ENCODE results near the gene RAD51B. TPM values are rescaled to one million over a fixed set of nuclear protein-coding genes. Genes with fewer than 3 reads are reported as not detected.

RAD51B gene
- total RNA-seq, 4 donors from 2014 or later, result 19.6 to 39.7 (median 25.4) TPM

DNA sequence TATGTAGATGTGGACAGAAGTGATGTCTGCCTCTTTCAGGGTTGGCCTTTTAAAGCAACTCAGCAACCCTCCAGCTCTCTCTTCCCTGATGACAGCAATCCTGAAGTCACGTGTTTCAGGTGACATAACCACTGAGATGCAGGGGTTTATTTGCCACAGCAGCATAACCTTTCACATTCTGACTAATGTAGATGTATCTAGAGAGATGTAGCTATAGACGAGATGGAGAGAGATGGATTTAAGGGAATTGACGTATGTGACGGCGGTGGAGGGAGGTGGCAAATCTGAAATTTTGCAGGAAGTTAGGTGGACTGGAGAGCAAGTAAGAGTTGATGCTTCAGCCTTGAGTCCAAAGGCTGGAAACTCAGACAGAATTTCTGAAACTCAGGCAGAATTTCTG is 847.3 kb downstream of the RAD51B start:
- DNase-seq (ENCODE audit: low spot score in 2 of 2), result no peak
- peaks cover 68% of the 10 kb centered on the region for H3K4me1 ChIP-seq
- H3K36me3 ChIP-seq, result no peaks in the 10 kb centered on the region
- H3K9me3 ChIP-seq, result no peaks in the 10 kb centered on the region
- no peak overlapping the region for H3K27ac ChIP-seq
- H3K4me3 ChIP-seq, result no peak overlapping the region
- no peaks in the 10 kb centered on the region for H3K27me3 ChIP-seq
- WGBS, result 95% methylated on average over 5 of the region's 5 CpGs
- TF ChIP-seq POLR2A (IDR thresholded peaks at IDR 0.05), result no peak
- no peak for TF ChIP-seq POLR2AphosphoS5 (IDR thresholded peaks at IDR 0.05)
- no peak for TF ChIP-seq EP300 (IDR thresholded peaks at IDR 0.05)
- TF ChIP-seq, protein P1, sequence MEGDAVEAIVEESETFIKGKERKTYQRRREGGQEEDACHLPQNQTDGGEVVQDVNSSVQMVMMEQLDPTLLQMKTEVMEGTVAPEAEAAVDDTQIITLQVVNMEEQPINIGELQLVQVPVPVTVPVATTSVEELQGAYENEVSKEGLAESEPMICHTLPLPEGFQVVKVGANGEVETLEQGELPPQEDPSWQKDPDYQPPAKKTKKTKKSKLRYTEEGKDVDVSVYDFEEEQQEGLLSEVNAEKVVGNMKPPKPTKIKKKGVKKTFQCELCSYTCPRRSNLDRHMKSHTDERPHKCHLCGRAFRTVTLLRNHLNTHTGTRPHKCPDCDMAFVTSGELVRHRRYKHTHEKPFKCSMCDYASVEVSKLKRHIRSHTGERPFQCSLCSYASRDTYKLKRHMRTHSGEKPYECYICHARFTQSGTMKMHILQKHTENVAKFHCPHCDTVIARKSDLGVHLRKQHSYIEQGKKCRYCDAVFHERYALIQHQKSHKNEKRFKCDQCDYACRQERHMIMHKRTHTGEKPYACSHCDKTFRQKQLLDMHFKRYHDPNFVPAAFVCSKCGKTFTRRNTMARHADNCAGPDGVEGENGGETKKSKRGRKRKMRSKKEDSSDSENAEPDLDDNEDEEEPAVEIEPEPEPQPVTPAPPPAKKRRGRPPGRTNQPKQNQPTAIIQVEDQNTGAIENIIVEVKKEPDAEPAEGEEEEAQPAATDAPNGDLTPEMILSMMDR (IDR thresholded peaks at IDR 0.05), result no peak

DNA sequence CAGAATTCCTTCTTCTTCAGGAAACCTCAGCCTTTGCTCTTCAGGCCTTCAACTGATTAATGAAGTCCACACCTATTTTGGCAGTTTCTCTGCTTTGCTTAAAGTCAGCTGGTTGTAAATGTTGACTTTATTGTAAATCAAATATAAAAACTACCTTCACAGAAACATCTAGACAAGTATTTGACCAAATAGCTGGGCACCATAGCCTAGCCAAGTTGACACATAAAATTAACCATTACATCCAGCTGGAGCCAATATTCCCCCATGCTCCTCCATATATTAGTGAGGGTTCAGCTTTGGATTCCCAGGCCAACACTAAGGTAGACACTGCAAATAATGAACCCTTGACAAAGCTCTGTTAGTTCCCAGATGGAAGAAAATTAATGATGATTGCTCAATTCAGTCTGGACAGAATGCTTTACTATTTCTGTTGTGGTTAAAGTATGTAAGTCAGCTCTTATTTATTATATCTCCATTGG is 847.8 kb downstream of the RAD51B start:
- no peaks in the 10 kb centered on the region for H3K9me3 ChIP-seq
- DNase-seq (ENCODE audit: low spot score in 2 of 2), result no peak
- H3K4me3 ChIP-seq, result no peak overlapping the region
- H3K27ac ChIP-seq, result no peak overlapping the region
- TF ChIP-seq POLR2A (IDR thresholded peaks at IDR 0.05) (no peak), POLR2AphosphoS5 (IDR thresholded peaks at IDR 0.05) (no peak), EP300 (IDR thresholded peaks at IDR 0.05) (no peak)
- TF ChIP-seq, protein P1 (IDR thresholded peaks at IDR 0.05), result no peak
- H3K4me1 ChIP-seq, result peaks cover 69% of the 10 kb centered on the region
- H3K27me3 ChIP-seq, result no peaks in the 10 kb centered on the region
- H3K36me3 ChIP-seq, result no peaks in the 10 kb centered on the region

DNA sequence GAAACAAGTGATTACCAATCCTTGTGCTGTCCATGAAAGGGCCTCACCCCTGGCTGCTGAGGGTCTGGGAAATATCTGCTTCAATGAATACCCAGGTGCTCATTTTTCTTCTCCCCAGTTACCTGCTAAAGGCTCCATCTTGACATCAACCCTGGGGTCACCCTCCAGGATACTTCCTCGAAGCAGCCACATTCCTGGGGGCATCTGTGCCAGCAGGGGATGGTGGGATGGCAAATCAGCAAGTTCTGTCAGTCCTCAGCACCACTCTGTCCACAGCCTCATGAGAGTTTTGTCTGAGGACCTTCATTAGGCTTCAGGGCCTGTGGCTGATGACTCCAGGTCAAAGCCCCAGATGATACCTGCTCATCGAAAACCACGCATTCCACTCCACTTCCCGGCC is 848.4 kb downstream of the RAD51B start:
- Histone ChIP-seq H3K27ac (no peak overlapping the region), H3K4me1 (peaks cover 76% of the 10 kb centered on the region), H3K27me3 (no peaks in the 10 kb centered on the region), H3K9me3 (no peaks in the 10 kb centered on the region), H3K36me3 (no peaks in the 10 kb centered on the region), H3K4me3 (no peak overlapping the region)
- TF ChIP-seq, protein P1 (IDR thresholded peaks at IDR 0.05), result no peak
- TF ChIP-seq POLR2A (IDR thresholded peaks at IDR 0.05), result no peak
- no peak for TF ChIP-seq POLR2AphosphoS5 (IDR thresholded peaks at IDR 0.05)
- TF ChIP-seq EP300 (IDR thresholded peaks at IDR 0.05), result no peak
- DNase-seq (ENCODE audit: low spot score in 2 of 2), result peak in 1 of 2 donors; percentile 61
- WGBS, result 100% methylated on average over 3 of the region's 4 CpGs

DNA sequence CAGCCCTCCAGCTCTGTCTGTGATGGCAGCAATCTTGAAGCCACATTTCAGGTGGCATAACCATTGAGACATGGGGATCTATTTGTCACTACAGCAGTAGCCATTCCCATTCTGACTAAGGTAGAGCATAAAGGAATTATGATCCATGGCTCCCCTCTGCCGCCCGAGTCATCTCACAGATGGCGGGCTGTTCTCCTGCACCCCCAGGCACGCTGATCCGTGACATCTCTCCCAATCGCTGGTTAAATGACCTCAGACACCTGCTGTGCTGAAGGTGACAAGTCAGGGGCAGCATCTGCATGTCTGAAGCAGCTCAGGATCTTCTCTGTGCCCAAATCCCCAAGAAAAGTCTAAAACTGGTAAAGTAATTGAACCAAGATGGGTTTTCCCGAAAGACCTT is 849.0 kb downstream of the RAD51B start:
- H3K4me3 ChIP-seq, result no peak overlapping the region
- peaks cover 77% of the 10 kb centered on the region for H3K4me1 ChIP-seq
- TF ChIP-seq POLR2AphosphoS5 (IDR thresholded peaks at IDR 0.05), result no peak
- TF ChIP-seq POLR2A (IDR thresholded peaks at IDR 0.05), result no peak
- TF ChIP-seq, protein P1 (IDR thresholded peaks at IDR 0.05), result no peak
- TF ChIP-seq EP300 (IDR thresholded peaks at IDR 0.05), result no peak
- peak overlapping the region; percentile 74 for H3K27ac ChIP-seq
- no peaks in the 10 kb centered on the region for H3K9me3 ChIP-seq
- no peaks in the 10 kb centered on the region for H3K36me3 ChIP-seq
- peak in 1 of 2 donors; percentile 61 for DNase-seq (ENCODE audit: low spot score in 2 of 2)
- WGBS, result 73% methylated on average over 7 of the region's 7 CpGs
- no peaks in the 10 kb centered on the region for H3K27me3 ChIP-seq

DNA sequence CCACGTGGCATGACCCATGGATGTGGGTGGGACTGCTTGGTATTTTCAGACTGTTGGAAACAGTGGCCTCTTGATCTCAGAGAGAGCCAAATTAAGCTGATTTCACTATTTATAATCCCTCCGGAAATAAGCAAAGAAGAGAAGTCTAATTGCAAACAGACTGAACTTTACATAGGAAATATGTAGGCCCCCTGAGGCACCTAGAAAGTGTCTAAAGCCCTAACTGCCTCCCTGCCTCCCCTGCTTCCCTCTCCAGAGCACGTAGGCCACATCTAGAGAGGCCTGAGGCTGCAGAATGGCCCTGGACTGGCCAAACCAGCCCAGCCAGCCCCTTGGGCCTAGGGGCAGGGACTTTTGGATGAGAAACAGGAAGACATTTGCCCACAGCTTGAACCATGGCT is 849.5 kb downstream of the RAD51B start:
- H3K4me1 ChIP-seq, result peaks cover 77% of the 10 kb centered on the region
- DNase-seq (ENCODE audit: low spot score in 2 of 2), result peak in 1 of 2 donors; percentile 57
- TF ChIP-seq POLR2A (IDR thresholded peaks at IDR 0.05) (no peak), POLR2AphosphoS5 (IDR thresholded peaks at IDR 0.05) (no peak), EP300 (IDR thresholded peaks at IDR 0.05) (no peak)
- TF ChIP-seq, protein P1 (IDR thresholded peaks at IDR 0.05), result no peak
- H3K27ac ChIP-seq, result peak overlapping the region; percentile 74
- no peaks in the 10 kb centered on the region for H3K27me3 ChIP-seq
- no peaks in the 10 kb centered on the region for H3K36me3 ChIP-seq
- no peak overlapping the region for H3K4me3 ChIP-seq
- 41% methylated on average over 3 of the region's 3 CpGs for WGBS
- no peaks in the 10 kb centered on the region for H3K9me3 ChIP-seq
